K562 (cell line): ENCODE measurements around the gene TMEM63C. TPM values are rescaled to one million over a fixed set of nuclear protein-coding genes. Genes with fewer than 3 reads are reported as not detected.
A peak's percentile ranks its signal among the peaks of the same experiment; 100 is the strongest.

Experiments
- ATF7 ChIP-seq: fragments of 450-650 bp; IDR thresholded peaks from 2 replicates; pipeline ENCODE4 v1.7.1; 2014; ENCODE audit warnings: mild to moderate bottlenecking, moderate library complexity
- CBX8 ChIP-seq: fragments of 200-600 bp; sonication (generic); IDR thresholded peaks from 2 replicates; pipeline ENCODE4 v1.6.1; 2012; ENCODE audit warnings: borderline replicate concordance, mixed run types, low read depth, mild to moderate bottlenecking, moderate library complexity, mixed read lengths, low read length, control low read depth, inconsistent platforms; ENCODE audit not compliant: poor library complexity, severe bottlenecking; ENCODE audit errors: extremely low read depth
- CTBP1 ChIP-seq: fragments of 450-650 bp; IDR thresholded peaks from 2 replicates; pipeline ENCODE4 v1.6.1; 2016; ENCODE audit warnings: borderline replicate concordance
- ETV1 ChIP-seq: fragments of 450-650 bp; conservative IDR thresholded peaks from 2 replicates; pipeline ENCODE4 v1.6.1; 2016; ENCODE audit warnings: missing genetic modification characterization, control low read depth, low read depth, missing compliant biosample characterization
- FOS ChIP-seq: IDR thresholded peaks from 3 replicates; pipeline ENCODE4 v1.6.1; 2011; ENCODE audit not compliant: insufficient read length; ENCODE audit errors: extremely low read depth
- FOSL1 ChIP-seq: fragments of 200-800 bp; sonication (Bioruptor generic); conservative IDR thresholded peaks from 2 replicates; pipeline ENCODE4 v1.6.1; 2016; ENCODE audit warnings: missing genetic modification characterization, missing compliant biosample characterization
- HDAC3 ChIP-seq: fragments of 450-650 bp; IDR thresholded peaks from 2 replicates; pipeline ENCODE4 v1.6.1; 2018; ENCODE audit warnings: borderline replicate concordance, mild to moderate bottlenecking, moderate library complexity; ENCODE audit not compliant: partially characterized antibody
- MEIS2 ChIP-seq: fragments of 450-650 bp; IDR thresholded peaks from 2 replicates; pipeline ENCODE4 v1.6.1; 2014; ENCODE audit warnings: mild to moderate bottlenecking; ENCODE audit not compliant: partially characterized antibody
- NBN ChIP-seq: fragments of 450-650 bp; IDR thresholded peaks from 2 replicates; pipeline ENCODE4 v1.6.1; 2016; ENCODE audit warnings: low read depth, mild to moderate bottlenecking
- POLR2A ChIP-seq: fragments of 450-650 bp; conservative IDR thresholded peaks from 2 replicates; pipeline ENCODE4 v1.6.1; 2016
- POLR2AphosphoS5 ChIP-seq: IDR thresholded peaks from 2 replicates; pipeline ENCODE4 v1.6.1; 2011; ENCODE audit warnings: mild to moderate bottlenecking, low read depth, low read length, moderate library complexity; ENCODE audit not compliant: control insufficient read depth, insufficient read depth
- RFX7 ChIP-seq: fragments of 250-450 bp; sonication (Bioruptor Pico); IDR thresholded peaks from 2 replicates; pipeline ENCODE4 v1.5.1; 2021; ENCODE audit warnings: mild to moderate bottlenecking
- SP1 ChIP-seq: sonication (generic); formaldehyde crosslinking; IDR thresholded peaks from 2 replicates; pipeline ENCODE4 v1.8.1; 2022; ENCODE audit warnings: mild to moderate bottlenecking, missing genetic modification reagents
- TFAP4 ChIP-seq: sonication (generic); formaldehyde crosslinking; IDR thresholded peaks from 2 replicates; pipeline ENCODE4 v1.8.0; 2022; ENCODE audit warnings: missing genetic modification reagents, mild to moderate bottlenecking, moderate library complexity, borderline replicate concordance
- THAP7 ChIP-seq: fragments of 250-450 bp; sonication (Bioruptor Pico); IDR thresholded peaks from 2 replicates; pipeline ENCODE4 v1.5.0; 2021
- ZBTB7A ChIP-seq: IDR thresholded peaks from 2 replicates; pipeline ENCODE4 v1.6.1; 2011; ENCODE audit warnings: low read depth, mild to moderate bottlenecking, low read length, moderate library complexity, borderline replicate concordance; ENCODE audit not compliant: control insufficient read depth
- ZNF253 ChIP-seq: fragments of 250-450 bp; sonication (Bioruptor Pico); conservative IDR thresholded peaks from 2 replicates; pipeline ENCODE4 v1.6.1; 2021; ENCODE audit warnings: mild to moderate bottlenecking
- ZNF311 ChIP-seq: fragments of 250-450 bp; sonication (Bioruptor Pico); IDR thresholded peaks from 2 replicates; pipeline ENCODE4 v1.4.0; 2020; ENCODE audit warnings: mild to moderate bottlenecking, moderate library complexity
- ZNF41 ChIP-seq: fragments of 250-450 bp; sonication (Bioruptor Pico); conservative IDR thresholded peaks from 2 replicates; pipeline ENCODE4 v1.4.0; 2020; ENCODE audit warnings: mild to moderate bottlenecking
- ZZZ3 ChIP-seq: fragments of 450-650 bp; IDR thresholded peaks from 2 replicates; pipeline ENCODE4 v1.6.1; 2016; ENCODE audit warnings: antibody characterized with exemption, mild to moderate bottlenecking, moderate library complexity
- polyA plus RNA-seq, 8 experiments: library from polyadenylated mRNA; depleted of rRNA in 4 of 8; stranded (reverse) in 5 of 8; unstranded in 3 of 8; fragments of >200 nt; fragmentation: Nextera tagmentation in 2 of 8; fragmentation: Illumina TruSeq in 1 of 8; extraction: Ambion mirVana in 2 of 8; extraction: Trizol in 1 of 8; gene quantifications; 2 replicates each; pipeline versions ENCODE4 v1.2.1 to v1.2.3, GENCODE V29; 2011 to 2014; ENCODE audit warnings: inconsistent platforms in 1 of 8, missing spikeins in 1 of 8
- total RNA-seq, 7 experiments: library from RNA; depleted of rRNA in 6 of 7; stranded (reverse); fragments of >200 nt in 6 of 7; fragmentation: Illumina TruSeq in 2 of 7; extraction: Trizol in 2 of 7; gene quantifications; 2 replicates each; pipeline versions ENCODE4 v1.2.1 to v1.2.3, GENCODE V29; 2011 to 2021; ENCODE audit warnings: low replicate concordance in 1 of 7

The TMEM63C gene
- total and polyA plus RNA-seq, 9 of the 15 experiments (the other 6 are each of a cell fraction or from before 2014, with no cell fraction given) = 0.07 TPM; not detected in 8

- TF ChIP-seq ETV1 (no peak), ZZZ3 (no peak), CTBP1 (peak; percentile 50; the same call in 1 of the 2 replicates), CBX8 (no peak), POLR2AphosphoS5 (no peak), NBN (no peak), ZNF253 (CRISPR knock-in tag) (no peak), ZNF41 (CRISPR knock-in tag) (no peak), ZBTB7A (no peak), MEIS2 (no peak), FOS (no peak), ATF7 (no peak), HDAC3 (no peak), POLR2A (no peak), SP1 (CRISPR knock-in tag) (no peak), ZNF311 (CRISPR knock-in tag) (no peak), RFX7 (CRISPR knock-in tag) (no peak), FOSL1 (tag) (peak; percentile 46), TFAP4 (no peak), THAP7 (no peak)
Measured at GRCh38 chr14:77158175-77158881, 23.3 kb upstream of the TMEM63C start (continued).
